ENCODE measurements around the gene TMEM63C. TPM values are rescaled to one million over a fixed set of nuclear protein-coding genes. Genes with fewer than 3 reads are reported as not detected.

The TMEM63C gene
- total RNA-seq, 2 experiments from 2014 or later, result 0.79 to 6.6 TPM

- H3K9me3 ChIP-seq (ENCODE audit: low read length), result no peaks in the 10 kb centered on the region
- H3K4me2 ChIP-seq (ENCODE audit: low read length), result no peak overlapping the region
- intact Hi-C loops (cut with micrococcal nuclease; ENCODE audit: unreplicated experiment), result no loop called here
- H2AFZ ChIP-seq (ENCODE audit: low read length), result no peak overlapping the region
- H3K4me1 ChIP-seq (ENCODE audit: insufficient read depth, low read length, poor library complexity, severe bottlenecking), result peaks cover 7% of the 10 kb centered on the region
- CTCF ChIA-PET (ENCODE audit: unreplicated experiment), result no interaction called here
- DNase-seq (ENCODE audit: low spot score), result no peak
- no peak for TF ChIP-seq CTCF (conservative IDR thresholded peaks at IDR 0.05; ENCODE audit: low read length)
- TF ChIP-seq EZH2phosphoT487 (IDR thresholded peaks at IDR 0.05; ENCODE audit: borderline replicate concordance, low read depth, low read length), result no peak
- H3K79me2 ChIP-seq (ENCODE audit: insufficient read depth, low read depth, low read length), result no peaks in the 10 kb centered on the region
- H3K9me2 ChIP-seq (ENCODE audit: insufficient read depth, low read length), result no peaks in the 10 kb centered on the region
- no peak overlapping the region for H3K4me3 ChIP-seq (ENCODE audit: low read depth, low read length, poor library complexity, severe bottlenecking)
- no peak overlapping the region for H3K27ac ChIP-seq (ENCODE audit: low read depth, low read length, poor library complexity, severe bottlenecking)
- BruUV-seq (replicated peaks), result no TSS peak
- POLR2A ChIA-PET, result no interaction called here
- H3K36me3 ChIP-seq (ENCODE audit: insufficient read depth, low read length), result no peaks in the 10 kb centered on the region
- no peaks in the 10 kb centered on the region for H4K20me1 ChIP-seq (ENCODE audit: insufficient read depth, low read length)
Measured at GRCh38 chr14:77270361-77271112, 88.9 kb downstream of the TMEM63C start.

- H3K36me3 ChIP-seq (ENCODE audit: insufficient read depth, low read length), result no peaks in the 10 kb centered on the region
- no peak for DNase-seq (ENCODE audit: low spot score)
- no peaks in the 10 kb centered on the region for H3K9me3 ChIP-seq (ENCODE audit: low read length)
- TF ChIP-seq EZH2phosphoT487 (IDR thresholded peaks at IDR 0.05; ENCODE audit: borderline replicate concordance, low read depth, low read length) (no peak), CTCF (conservative IDR thresholded peaks at IDR 0.05; ENCODE audit: low read length) (no peak)
- ChIA-PET CTCF (ENCODE audit: unreplicated experiment) (no interaction called here), POLR2A (no interaction called here)
- H4K20me1 ChIP-seq (ENCODE audit: insufficient read depth, low read length), result no peaks in the 10 kb centered on the region
- H3K4me1 ChIP-seq (ENCODE audit: insufficient read depth, low read length, poor library complexity, severe bottlenecking), result peaks cover 7% of the 10 kb centered on the region
- H3K27ac ChIP-seq (ENCODE audit: low read depth, low read length, poor library complexity, severe bottlenecking), result no peak within 1 kb of the TSS
- intact Hi-C loops (cut with micrococcal nuclease; ENCODE audit: unreplicated experiment), result no loop called here
- BruUV-seq (replicated peaks), result no TSS peak
- H3K79me2 ChIP-seq (ENCODE audit: insufficient read depth, low read depth, low read length), result no peaks in the 10 kb centered on the region
- H3K9me2 ChIP-seq (ENCODE audit: insufficient read depth, low read length), result no peaks in the 10 kb centered on the region
- H3K4me2 ChIP-seq (ENCODE audit: low read length), result no peak within 1 kb of the TSS
- no peak within 1 kb of the TSS for H3K4me3 ChIP-seq (ENCODE audit: low read depth, low read length, poor library complexity, severe bottlenecking)
- no peak within 1 kb of the TSS for H2AFZ ChIP-seq (ENCODE audit: low read length)
Measured at GRCh38 chr14:77271113-77271710, 89.6 kb downstream of the TMEM63C start, which contains the start of gene NGB. TSS of gene NGB (minus strand) at chr14:77271206. CDS start at chr14:77270937, 269 bp downstream.

GRCh38 chr14:77272261-77272660 lies 90.7 kb downstream of the TMEM63C start:
- no peaks in the 10 kb centered on the region for H3K9me3 ChIP-seq (ENCODE audit: low read length)
- no peak overlapping the region for H3K4me2 ChIP-seq (ENCODE audit: low read length)
- CTCF ChIA-PET (ENCODE audit: unreplicated experiment), result no interaction called here
- no peaks in the 10 kb centered on the region for H4K20me1 ChIP-seq (ENCODE audit: insufficient read depth, low read length)
- no peaks in the 10 kb centered on the region for H3K79me2 ChIP-seq (ENCODE audit: insufficient read depth, low read depth, low read length)
- no peak for DNase-seq (ENCODE audit: low spot score)
- H3K36me3 ChIP-seq (ENCODE audit: insufficient read depth, low read length), result no peaks in the 10 kb centered on the region
- peaks cover 7% of the 10 kb centered on the region for H3K4me1 ChIP-seq (ENCODE audit: insufficient read depth, low read length, poor library complexity, severe bottlenecking)
- H2AFZ ChIP-seq (ENCODE audit: low read length), result no peak overlapping the region
- no peak overlapping the region for H3K27ac ChIP-seq (ENCODE audit: low read depth, low read length, poor library complexity, severe bottlenecking)
- H3K9me2 ChIP-seq (ENCODE audit: insufficient read depth, low read length), result no peaks in the 10 kb centered on the region
- H3K4me3 ChIP-seq (ENCODE audit: low read depth, low read length, poor library complexity, severe bottlenecking), result no peak overlapping the region
- no TSS peak for BruUV-seq (replicated peaks)
- intact Hi-C loops (cut with micrococcal nuclease; ENCODE audit: unreplicated experiment), result no loop called here
- POLR2A ChIA-PET, result no interaction called here
- no peak for TF ChIP-seq CTCF (conservative IDR thresholded peaks at IDR 0.05; ENCODE audit: low read length)
- TF ChIP-seq EZH2phosphoT487 (IDR thresholded peaks at IDR 0.05; ENCODE audit: borderline replicate concordance, low read depth, low read length), result no peak

Data from OCI-LY7 (cell line).